ENCODE results near the gene CADPS2. TPM values are rescaled to one million over a fixed set of nuclear protein-coding genes. Genes with fewer than 3 reads are reported as not detected.
A peak's percentile ranks its signal among the peaks of the same experiment; 100 is the strongest.

The CADPS2 gene
- total RNA-seq, 1 experiment from 2014 or later, result 12.2 TPM

DNA sequence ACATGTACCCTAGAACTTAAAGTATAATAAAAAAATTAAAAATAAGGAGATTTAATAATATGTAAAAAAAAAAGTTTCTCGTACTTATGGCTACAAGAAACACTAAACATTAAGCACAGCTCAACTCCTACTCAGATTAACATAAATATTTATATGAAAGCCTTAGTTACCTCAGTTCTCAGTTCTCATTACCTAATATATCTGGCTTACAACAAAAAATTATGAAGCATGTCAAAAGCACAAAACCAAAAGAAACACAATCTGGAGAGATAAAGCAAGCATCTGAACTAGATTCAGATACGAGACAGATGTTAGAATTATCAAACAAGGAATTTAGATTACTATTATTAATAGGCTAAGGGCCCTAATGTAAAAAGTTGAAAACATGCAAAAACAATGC lies 227.4 kb downstream of the CADPS2 start:
- no peak for DNase-seq (ENCODE audit: low spot score)
- Mint-ChIP-seq H3K4me1 (peaks cover 6% of the 10 kb centered on the region), H3K9me3 (peaks cover 7% of the 10 kb centered on the region), H3K27ac (no peak overlapping the region), H3K4me3 (no peak overlapping the region), H3K36me3 (peaks cover 9% of the 10 kb centered on the region), H3K27me3 (ENCODE audit: low read depth) (no peaks in the 10 kb centered on the region)
- POLR2A ChIA-PET, result interaction anchor here (0.7 kb wide), 1 partner anchor 11 kb away, joined by 4 read pairs; no protein-coding TSS in a partner anchor
- CTCF ChIA-PET, result no interaction called here
- no peak for ATAC-seq
- TF ChIP-seq, protein P1, sequence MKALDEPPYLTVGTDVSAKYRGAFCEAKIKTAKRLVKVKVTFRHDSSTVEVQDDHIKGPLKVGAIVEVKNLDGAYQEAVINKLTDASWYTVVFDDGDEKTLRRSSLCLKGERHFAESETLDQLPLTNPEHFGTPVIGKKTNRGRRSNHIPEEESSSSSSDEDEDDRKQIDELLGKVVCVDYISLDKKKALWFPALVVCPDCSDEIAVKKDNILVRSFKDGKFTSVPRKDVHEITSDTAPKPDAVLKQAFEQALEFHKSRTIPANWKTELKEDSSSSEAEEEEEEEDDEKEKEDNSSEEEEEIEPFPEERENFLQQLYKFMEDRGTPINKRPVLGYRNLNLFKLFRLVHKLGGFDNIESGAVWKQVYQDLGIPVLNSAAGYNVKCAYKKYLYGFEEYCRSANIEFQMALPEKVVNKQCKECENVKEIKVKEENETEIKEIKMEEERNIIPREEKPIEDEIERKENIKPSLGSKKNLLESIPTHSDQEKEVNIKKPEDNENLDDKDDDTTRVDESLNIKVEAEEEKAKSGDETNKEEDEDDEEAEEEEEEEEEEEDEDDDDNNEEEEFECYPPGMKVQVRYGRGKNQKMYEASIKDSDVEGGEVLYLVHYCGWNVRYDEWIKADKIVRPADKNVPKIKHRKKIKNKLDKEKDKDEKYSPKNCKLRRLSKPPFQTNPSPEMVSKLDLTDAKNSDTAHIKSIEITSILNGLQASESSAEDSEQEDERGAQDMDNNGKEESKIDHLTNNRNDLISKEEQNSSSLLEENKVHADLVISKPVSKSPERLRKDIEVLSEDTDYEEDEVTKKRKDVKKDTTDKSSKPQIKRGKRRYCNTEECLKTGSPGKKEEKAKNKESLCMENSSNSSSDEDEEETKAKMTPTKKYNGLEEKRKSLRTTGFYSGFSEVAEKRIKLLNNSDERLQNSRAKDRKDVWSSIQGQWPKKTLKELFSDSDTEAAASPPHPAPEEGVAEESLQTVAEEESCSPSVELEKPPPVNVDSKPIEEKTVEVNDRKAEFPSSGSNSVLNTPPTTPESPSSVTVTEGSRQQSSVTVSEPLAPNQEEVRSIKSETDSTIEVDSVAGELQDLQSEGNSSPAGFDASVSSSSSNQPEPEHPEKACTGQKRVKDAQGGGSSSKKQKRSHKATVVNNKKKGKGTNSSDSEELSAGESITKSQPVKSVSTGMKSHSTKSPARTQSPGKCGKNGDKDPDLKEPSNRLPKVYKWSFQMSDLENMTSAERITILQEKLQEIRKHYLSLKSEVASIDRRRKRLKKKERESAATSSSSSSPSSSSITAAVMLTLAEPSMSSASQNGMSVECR (CRISPR knock-in tag; IDR thresholded peaks at IDR 0.05; ENCODE audit: borderline replicate concordance), result no peak
- no peak for TF ChIP-seq GRHL2 (CRISPR knock-in tag; IDR thresholded peaks at IDR 0.05; ENCODE audit: insufficient replicate concordance, severe bottlenecking)

DNA sequence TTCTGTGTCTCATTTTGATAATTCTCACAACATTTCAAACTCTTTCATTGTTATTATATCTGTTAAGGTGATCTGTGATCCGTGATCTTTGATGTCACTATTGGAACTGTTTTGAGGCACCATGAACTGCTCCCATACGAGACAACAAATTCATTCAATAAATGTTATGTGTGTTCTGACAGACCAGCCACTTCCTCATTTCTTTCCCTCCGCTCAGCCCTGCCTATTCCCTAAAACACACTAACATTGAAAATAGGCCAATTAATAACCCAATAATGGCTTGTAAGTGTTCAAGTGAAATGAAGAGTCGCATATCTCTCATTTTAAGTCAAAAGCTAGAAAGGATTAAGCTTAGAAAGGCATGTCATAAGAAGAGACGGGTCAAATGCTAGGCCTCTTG lies 232.6 kb downstream of the CADPS2 start:
- H3K9me3 Mint-ChIP-seq, result peaks cover 7% of the 10 kb centered on the region
- H3K27ac Mint-ChIP-seq, result no peak overlapping the region
- ChIA-PET POLR2A (no interaction called here), CTCF (no interaction called here)
- H3K36me3 Mint-ChIP-seq, result peaks cover 9% of the 10 kb centered on the region
- ATAC-seq (no peak), DNase-seq (ENCODE audit: low spot score) (no peak)
- TF ChIP-seq, protein P1 (CRISPR knock-in tag; IDR thresholded peaks at IDR 0.05; ENCODE audit: borderline replicate concordance), result no peak
- TF ChIP-seq CREM (CRISPR knock-in tag; IDR thresholded peaks at IDR 0.05), result no peak
- TF ChIP-seq, protein P2, sequence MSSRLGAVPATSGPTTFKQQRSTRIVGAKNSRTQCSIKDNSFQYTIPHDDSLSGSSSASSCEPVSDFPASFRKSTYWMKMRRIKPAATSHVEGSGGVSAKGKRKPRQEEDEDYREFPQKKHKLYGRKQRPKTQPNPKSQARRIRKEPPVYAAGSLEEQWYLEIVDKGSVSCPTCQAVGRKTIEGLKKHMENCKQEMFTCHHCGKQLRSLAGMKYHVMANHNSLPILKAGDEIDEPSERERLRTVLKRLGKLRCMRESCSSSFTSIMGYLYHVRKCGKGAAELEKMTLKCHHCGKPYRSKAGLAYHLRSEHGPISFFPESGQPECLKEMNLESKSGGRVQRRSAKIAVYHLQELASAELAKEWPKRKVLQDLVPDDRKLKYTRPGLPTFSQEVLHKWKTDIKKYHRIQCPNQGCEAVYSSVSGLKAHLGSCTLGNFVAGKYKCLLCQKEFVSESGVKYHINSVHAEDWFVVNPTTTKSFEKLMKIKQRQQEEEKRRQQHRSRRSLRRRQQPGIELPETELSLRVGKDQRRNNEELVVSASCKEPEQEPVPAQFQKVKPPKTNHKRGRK (CRISPR knock-in tag; IDR thresholded peaks at IDR 0.05; ENCODE audit: borderline replicate concordance), result no peak
- H3K4me1 Mint-ChIP-seq, result peaks cover 17% of the 10 kb centered on the region
- H3K27me3 Mint-ChIP-seq (ENCODE audit: low read depth), result no peaks in the 10 kb centered on the region
- no peak overlapping the region for H3K4me3 Mint-ChIP-seq

DNA sequence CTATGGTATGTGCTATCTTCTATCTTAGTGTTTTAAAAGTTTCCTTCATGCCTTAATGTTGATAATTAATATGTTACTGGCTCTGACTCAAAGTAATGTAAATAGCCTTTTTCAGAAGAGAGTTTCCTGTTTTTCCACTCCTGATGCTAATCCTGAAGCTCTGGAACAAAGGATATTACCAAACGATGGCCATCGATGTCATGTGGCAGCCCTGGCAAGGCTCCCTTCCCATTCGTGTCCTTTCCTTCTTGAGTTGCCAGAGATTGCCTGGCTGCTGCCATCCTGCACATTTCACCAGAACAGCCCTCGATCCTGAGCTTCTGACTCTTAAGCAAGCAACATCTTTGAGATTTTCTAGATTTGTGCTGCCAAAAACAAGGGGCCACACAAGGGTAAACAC lies 233.4 kb downstream of the CADPS2 start:
- POLR2A ChIA-PET, result no interaction called here
- DNase-seq (ENCODE audit: low spot score) (no peak), ATAC-seq (no peak)
- Mint-ChIP-seq H3K9me3 (peaks cover 7% of the 10 kb centered on the region), H3K36me3 (peaks cover 9% of the 10 kb centered on the region), H3K4me1 (peaks cover 17% of the 10 kb centered on the region), H3K4me3 (no peak overlapping the region), H3K27ac (0 out of 2 replicates have a peak overlapping the region, but pooled peaks have one; percentile 47), H3K27me3 (ENCODE audit: low read depth) (no peaks in the 10 kb centered on the region)
- CTCF ChIA-PET, result no interaction called here
- TF ChIP-seq, protein P1 (CRISPR knock-in tag; IDR thresholded peaks at IDR 0.05; ENCODE audit: borderline replicate concordance), result no peak
- TF ChIP-seq SMAD4 (CRISPR knock-in tag; IDR thresholded peaks at IDR 0.05) (no peak), CREM (CRISPR knock-in tag; IDR thresholded peaks at IDR 0.05) (no peak), FOXJ3 (CRISPR knock-in tag; IDR thresholded peaks at IDR 0.05; ENCODE audit: borderline replicate concordance) (no peak), FOXK1 (CRISPR knock-in tag; IDR thresholded peaks at IDR 0.05) (no peak), MYBL2 (CRISPR knock-in tag; IDR thresholded peaks at IDR 0.05) (no peak), NFE2L1 (CRISPR knock-in tag; IDR thresholded peaks at IDR 0.05) (no peak), EMX1 (CRISPR knock-in tag; IDR thresholded peaks at IDR 0.05) (no peak), JAZF1 (CRISPR knock-in tag; IDR thresholded peaks at IDR 0.05) (no peak)
- TF ChIP-seq, protein P3, sequence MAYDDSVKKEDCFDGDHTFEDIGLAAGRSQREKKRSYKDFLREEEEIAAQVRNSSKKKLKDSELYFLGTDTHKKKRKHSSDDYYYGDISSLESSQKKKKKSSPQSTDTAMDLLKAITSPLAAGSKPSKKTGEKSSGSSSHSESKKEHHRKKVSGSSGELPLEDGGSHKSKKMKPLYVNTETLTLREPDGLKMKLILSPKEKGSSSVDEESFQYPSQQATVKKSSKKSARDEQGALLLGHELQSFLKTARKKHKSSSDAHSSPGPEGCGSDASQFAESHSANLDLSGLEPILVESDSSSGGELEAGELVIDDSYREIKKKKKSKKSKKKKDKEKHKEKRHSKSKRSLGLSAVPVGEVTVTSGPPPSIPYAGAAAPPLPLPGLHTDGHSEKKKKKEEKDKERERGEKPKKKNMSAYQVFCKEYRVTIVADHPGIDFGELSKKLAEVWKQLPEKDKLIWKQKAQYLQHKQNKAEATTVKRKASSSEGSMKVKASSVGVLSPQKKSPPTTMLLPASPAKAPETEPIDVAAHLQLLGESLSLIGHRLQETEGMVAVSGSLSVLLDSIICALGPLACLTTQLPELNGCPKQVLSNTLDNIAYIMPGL (CRISPR knock-in tag; IDR thresholded peaks at IDR 0.05), result no peak
- TF ChIP-seq, protein P4, sequence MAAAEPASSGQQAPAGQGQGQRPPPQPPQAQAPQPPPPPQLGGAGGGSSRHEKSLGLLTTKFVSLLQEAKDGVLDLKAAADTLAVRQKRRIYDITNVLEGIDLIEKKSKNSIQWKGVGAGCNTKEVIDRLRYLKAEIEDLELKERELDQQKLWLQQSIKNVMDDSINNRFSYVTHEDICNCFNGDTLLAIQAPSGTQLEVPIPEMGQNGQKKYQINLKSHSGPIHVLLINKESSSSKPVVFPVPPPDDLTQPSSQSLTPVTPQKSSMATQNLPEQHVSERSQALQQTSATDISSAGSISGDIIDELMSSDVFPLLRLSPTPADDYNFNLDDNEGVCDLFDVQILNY (CRISPR knock-in tag; IDR thresholded peaks at IDR 0.05), result no peak

Measured in WTC11 (cell line).